H9 (cell line): Measurements from ENCODE around the gene EVPL. TPM values are rescaled to one million over a fixed set of nuclear protein-coding genes. Genes with fewer than 3 reads are reported as not detected.
"Not testable (repeated sequence)": the region's sequence is repeated elsewhere in the genome, so short reads cannot be mapped to it uniquely, and the experiment has no call there.

Experiments
- DNase-seq: peaks from one replicate; pipeline ENCODE4 v3.0.0-alpha.2; 2017
- H2AFZ ChIP-seq: one replicate; pipeline ENCODE4 v1.6.1; 2013; ENCODE audit warnings: mild to moderate bottlenecking, low read length, control low read depth, moderate library complexity
- H2AK5ac ChIP-seq: 2 replicates; pipeline ENCODE4 v1.6.1; 2013; ENCODE audit warnings: low read length, control low read depth, mixed read lengths; ENCODE audit not compliant: insufficient read length
- H2BK120ac ChIP-seq: one replicate; pipeline ENCODE4 v1.6.1; 2013; ENCODE audit warnings: low read depth, mild to moderate bottlenecking, low read length, control low read depth, inconsistent platforms; ENCODE audit not compliant: poor library complexity, severe bottlenecking
- H2BK12ac ChIP-seq: 2 replicates; pipeline ENCODE4 v1.6.1; 2013; ENCODE audit warnings: low read length, control low read depth, mixed read lengths, low read depth; ENCODE audit not compliant: insufficient read length
- H2BK15ac ChIP-seq: 2 replicates; pipeline ENCODE4 v1.6.1; 2013; ENCODE audit warnings: low read depth, low read length, control low read depth
- H2BK20ac ChIP-seq: one replicate; pipeline ENCODE4 v1.6.1; 2013; ENCODE audit warnings: low read depth, mild to moderate bottlenecking, low read length, control low read depth, inconsistent platforms; ENCODE audit not compliant: poor library complexity, severe bottlenecking
- H2BK5ac ChIP-seq: 2 replicates; pipeline ENCODE4 v1.6.1; 2013; ENCODE audit warnings: low read length, control low read depth, mixed read lengths; ENCODE audit not compliant: insufficient read length
- H3K14ac ChIP-seq: 2 replicates; pipeline ENCODE4 v1.6.1; 2013; ENCODE audit warnings: low read length, control low read depth; ENCODE audit not compliant: insufficient read depth
- H3K18ac ChIP-seq: 2 replicates; pipeline ENCODE4 v1.6.1; 2013; ENCODE audit warnings: low read depth, mild to moderate bottlenecking, mixed read lengths, low read length, control low read depth; ENCODE audit not compliant: insufficient read length
- H3K23ac ChIP-seq: 2 replicates; pipeline ENCODE4 v1.6.1; 2013; ENCODE audit warnings: low read length, control low read depth, mixed read lengths, low read depth; ENCODE audit not compliant: insufficient read length
- H3K23me2 ChIP-seq: 2 replicates; pipeline ENCODE4 v1.6.1; 2013; ENCODE audit warnings: low read depth, mild to moderate bottlenecking, mixed read lengths, low read length, control low read depth; ENCODE audit not compliant: insufficient read length, poor library complexity, severe bottlenecking
- H3K27ac ChIP-seq: 2 replicates; pipeline ENCODE4 v1.5.1; 2013; ENCODE audit warnings: low read length, control low read depth, mixed read lengths, low read depth; ENCODE audit not compliant: insufficient read length
- H3K27me3 ChIP-seq: 2 replicates; pipeline ENCODE4 v1.6.1; 2013; ENCODE audit warnings: low read length, control low read depth, inconsistent platforms; ENCODE audit not compliant: insufficient read depth
- H3K4ac ChIP-seq: 2 replicates; pipeline ENCODE4 v1.6.1; 2013; ENCODE audit warnings: low read depth, mild to moderate bottlenecking, control low read depth, inconsistent platforms, low read length, moderate library complexity
- H3K4me1 ChIP-seq: 2 replicates; pipeline ENCODE4 v1.6.1; 2013; ENCODE audit warnings: low read length, control low read depth, inconsistent platforms; ENCODE audit not compliant: insufficient read depth
- H3K4me2 ChIP-seq: 2 replicates; pipeline ENCODE4 v1.6.1; 2013; ENCODE audit warnings: low read length, control low read depth, mixed read lengths; ENCODE audit not compliant: insufficient read length, insufficient read depth
- H3K56ac ChIP-seq: 2 replicates; pipeline ENCODE4 v1.6.1; 2013; ENCODE audit warnings: low read depth, mild to moderate bottlenecking, mixed read lengths, low read length, control low read depth; ENCODE audit not compliant: insufficient read length
- H3K79me1 ChIP-seq: 2 replicates; pipeline ENCODE4 v1.6.1; 2013; ENCODE audit warnings: low read depth, mild to moderate bottlenecking, moderate library complexity, low read length, control low read depth, inconsistent platforms; ENCODE audit not compliant: insufficient read depth, poor library complexity, severe bottlenecking
- H3K79me2 ChIP-seq: 2 replicates; pipeline ENCODE4 v1.6.1; 2013; ENCODE audit warnings: low read length, control low read depth, inconsistent platforms; ENCODE audit not compliant: insufficient read depth
- H3K9ac ChIP-seq: 2 replicates; pipeline ENCODE4 v1.6.1; 2013; ENCODE audit warnings: low read length, control low read depth, mixed read lengths; ENCODE audit not compliant: insufficient read length; ENCODE audit errors: extremely low read depth
- H3K9me3 ChIP-seq: one replicate; pipeline ENCODE4 v1.6.1; 2013; ENCODE audit warnings: low read depth, low read length, inconsistent platforms; ENCODE audit not compliant: control insufficient read depth
- H3T11ph ChIP-seq: one replicate; pipeline ENCODE4 v1.6.1; 2013; ENCODE audit warnings: mild to moderate bottlenecking, low read length, control low read depth, inconsistent platforms
- H4K20me1 ChIP-seq: one replicate; pipeline ENCODE4 v1.6.1; 2013; ENCODE audit not compliant: control insufficient read depth, insufficient read length, insufficient read depth
- H4K5ac ChIP-seq: 2 replicates; pipeline ENCODE4 v1.6.1; 2013; ENCODE audit warnings: low read depth, mild to moderate bottlenecking, mixed read lengths, low read length, control low read depth; ENCODE audit not compliant: insufficient read length
- H4K8ac ChIP-seq: replicated peaks from 2 replicates; pipeline ENCODE4 v1.6.1; 2013; ENCODE audit warnings: low read length, control low read depth, mixed read lengths, low read depth; ENCODE audit not compliant: insufficient read length
- H4K91ac ChIP-seq: 2 replicates; pipeline ENCODE4 v1.6.1; 2013; ENCODE audit warnings: low read depth, mild to moderate bottlenecking, moderate library complexity, mixed read lengths, low read length, control low read depth; ENCODE audit not compliant: insufficient read length
- H3K27ac Mint-ChIP-seq, 3 experiments: 2 replicates in 2 of 3; 3 replicates in 1 of 3; pipeline ENCODE4 v1.8.0; 2020 to 2021; ENCODE audit warnings: mixed read lengths in 3 of 3, mild to moderate bottlenecking in 1 of 3, moderate library complexity in 1 of 3
- H3K27me3 Mint-ChIP-seq: 2 replicates; pipeline ENCODE4 v1.8.0; 2021; ENCODE audit warnings: low read depth, mild to moderate bottlenecking, moderate library complexity, mixed read lengths
- H3K36me3 Mint-ChIP-seq, 3 experiments: 2 replicates in 2 of 3; 3 replicates in 1 of 3; pipeline ENCODE4 v1.8.0; 2020 to 2021; ENCODE audit warnings: low read depth in 3 of 3, mixed read lengths in 3 of 3; ENCODE audit not compliant: insufficient read depth in 1 of 3
- H3K4me1 Mint-ChIP-seq, 2 experiments: 2 replicates each; pipeline ENCODE4 v1.8.0; 2020; ENCODE audit warnings: mixed read lengths in 2 of 2
- H3K4me3 Mint-ChIP-seq, 2 experiments: 2 replicates in 1 of 2; 3 replicates in 1 of 2; pipeline ENCODE4 v1.8.0; 2020 to 2021; ENCODE audit warnings: mild to moderate bottlenecking in 2 of 2, mixed read lengths in 2 of 2, moderate library complexity in 1 of 2
- H3K9me3 Mint-ChIP-seq, 2 experiments: 2 replicates in 1 of 2; 3 replicates in 1 of 2; pipeline ENCODE4 v1.8.0; 2020; ENCODE audit warnings: mild to moderate bottlenecking in 2 of 2, mixed read lengths in 2 of 2, moderate library complexity in 1 of 2
- CTCF ChIP-seq: fragments of 200-600 bp; sonication (generic); conservative IDR thresholded peaks from 3 replicates; pipeline ENCODE4 v1.8.0; 2021; ENCODE audit warnings: antibody characterized with exemption, mild to moderate bottlenecking
- WGBS: extraction: QIAGEN DNeasy Blood & Tissue Kit; methylation state at CpG from one replicate; pipeline ENCODE4 v1.1.7; 2013; ENCODE audit warnings: missing lambda C conversion rate, low lambda C conversion rate, mixed read lengths; ENCODE audit not compliant: insufficient read length; ENCODE audit errors: extremely low coverage; 5-methylcytosine and 5-hydroxymethylcytosine counted together
- total RNA-seq: library from RNA; stranded (reverse); gene quantifications from 2 replicates; pipeline ENCODE4 v1.2.1, GENCODE V29; 2021

The EVPL gene
- total RNA-seq, 1 experiment from 2014 or later: 0.48 TPM

GRCh38 chr17:76046064-76046463, 19.0 kb upstream of the EVPL start:
- H2BK5ac ChIP-seq: no peak overlapping the region

GRCh38 chr17:76044475-76045007, 17.4 kb upstream of the EVPL start:
- H3K27me3 Mint-ChIP-seq, H4K5ac ChIP-seq, H3K79me1 ChIP-seq, H2BK120ac ChIP-seq, H4K20me1 ChIP-seq, H3K14ac ChIP-seq, H3T11ph ChIP-seq, H3K18ac ChIP-seq, H2AK5ac ChIP-seq, H2BK20ac ChIP-seq, H3K4me1 ChIP-seq, DNase-seq, H4K8ac ChIP-seq, H2BK15ac ChIP-seq, H3K9me3 Mint-ChIP-seq, H3K56ac ChIP-seq, H2BK12ac ChIP-seq, H3K9me3 ChIP-seq, H3K27ac ChIP-seq, H3K27me3 ChIP-seq, H3K23me2 ChIP-seq, H3K23ac ChIP-seq, H2AFZ ChIP-seq, H3K4me3 Mint-ChIP-seq, H4K91ac ChIP-seq, H2BK5ac ChIP-seq, H3K4ac ChIP-seq, H3K79me2 ChIP-seq, H3K4me2 ChIP-seq, H3K9ac ChIP-seq: not testable (repeated sequence)
- peaks cover 54 to 91% (median 80%) of the 10 kb centered on the region in 3 experiments for H3K36me3 Mint-ChIP-seq
- H3K4me1 Mint-ChIP-seq: peaks cover 23 to 27% of the 10 kb centered on the region in 2 experiments
- H3K27ac Mint-ChIP-seq: peak overlapping the region in 2 of 3 experiments; percentile 30 to 70; a peak in 3 of 7 replicates
- no CpG with 5 or more reads among the region's 11 CpGs for WGBS

More at GRCh38 chr17:76046064-76046463, 19.0 kb upstream of the EVPL start:
- Histone ChIP-seq H2BK20ac (no peak overlapping the region), H3K9me3 (no peaks in the 10 kb centered on the region), H2AFZ (no peak overlapping the region), H3K23ac (no peak overlapping the region), H4K20me1 (no peaks in the 10 kb centered on the region), H3K9ac (no peak overlapping the region), H3K56ac (no peak overlapping the region), H2BK15ac (no peak overlapping the region), H2BK12ac (no peak overlapping the region), H3K4ac (no peak overlapping the region), H4K8ac (no peak overlapping the region), H3K27me3 (no peaks in the 10 kb centered on the region), H3K4me1 (no peaks in the 10 kb centered on the region), H2BK120ac (no peak overlapping the region), H3K79me1 (no peaks in the 10 kb centered on the region), H3T11ph (no peak overlapping the region), H4K5ac (no peak overlapping the region), H3K79me2 (no peaks in the 10 kb centered on the region), H3K4me2 (no peak overlapping the region), H3K23me2 (no peaks in the 10 kb centered on the region), H3K14ac (no peak overlapping the region), H2AK5ac (no peak overlapping the region), H3K27ac (no peak overlapping the region), H4K91ac (no peak overlapping the region), H3K18ac (no peak overlapping the region)
- no peak for TF ChIP-seq CTCF
- DNase-seq: no peak
- H3K4me3 Mint-ChIP-seq: no peak overlapping the region
- no peaks in the 10 kb centered on the region for H3K9me3 Mint-ChIP-seq
- peaks cover 54 to 91% (median 82%) of the 10 kb centered on the region in 3 experiments for H3K36me3 Mint-ChIP-seq
- no peak overlapping the region for H3K27ac Mint-ChIP-seq
- WGBS: no CpG with 5 or more reads among the region's 8 CpGs
- H3K4me1 Mint-ChIP-seq: peaks cover 13% of the 10 kb centered on the region in 2 experiments
- H3K27me3 Mint-ChIP-seq: no peaks in the 10 kb centered on the region
